ENCODE measurements around the gene OR13C8.
"Not testable (repeated sequence)": the region's sequence is repeated elsewhere in the genome, so short reads cannot be mapped to it uniquely, and the experiment has no call there.

Gene OR13C8

GRCh38 chr9:104568868-104569267, at the start of gene OR13C8:
OR13C8 (plus strand) TSS chr9:104569168; CDS start chr9:104569168, 0 bp downstream.
- DNase-seq (no peak), ATAC-seq (no peak)
- no peaks in the 10 kb centered on the region for H3K4me1 Mint-ChIP-seq
- H3K9me3 Mint-ChIP-seq, result peaks cover 15% of the 10 kb centered on the region
- H3K4me3 Mint-ChIP-seq, result no peak within 1 kb of the TSS
- H3K27me3 Mint-ChIP-seq, result no peaks in the 10 kb centered on the region
- H3K27ac Mint-ChIP-seq, result no peak within 1 kb of the TSS
- H3K36me3 Mint-ChIP-seq (ENCODE audit: low read depth), result no peaks in the 10 kb centered on the region

- not testable (repeated sequence) for H3K36me3 Mint-ChIP-seq (ENCODE audit: low read depth); ATAC-seq; DNase-seq; H3K9me3 Mint-ChIP-seq; H3K27ac Mint-ChIP-seq; H3K4me3 Mint-ChIP-seq; H3K4me1 Mint-ChIP-seq; H3K27me3 Mint-ChIP-seq
Measured at GRCh38 chr9:104520241-104520640, 48.7 kb upstream of the OR13C8 start.

DNA sequence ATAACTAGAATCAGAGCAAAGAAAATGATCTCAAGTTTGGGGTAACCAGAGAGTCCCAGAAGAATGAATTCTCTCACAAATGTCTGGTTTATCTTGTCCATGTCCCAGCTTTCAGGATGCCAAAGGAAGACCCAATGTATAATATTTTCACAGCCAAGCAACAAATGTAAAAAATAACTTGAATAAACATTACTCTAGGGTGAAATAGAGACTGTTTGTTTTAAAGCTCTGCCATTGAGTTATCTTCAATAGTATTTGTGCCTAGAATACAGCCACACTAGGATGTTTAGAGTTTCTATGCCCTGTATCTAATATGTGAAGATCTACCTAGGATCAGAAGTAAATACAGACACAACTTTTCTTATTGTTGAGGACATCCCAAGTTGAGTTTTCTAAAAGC, 41.9 kb upstream of the OR13C8 start, which contains the start of gene OR13C4:
TSS of gene OR13C4 (minus strand) at position 101 of the 400 bp plus-strand sequence. CDS start at position 101, 0 bp downstream.
- H3K9me3 Mint-ChIP-seq, result no peaks in the 10 kb centered on the region
- no peak within 1 kb of the TSS for H3K4me3 Mint-ChIP-seq
- no peaks in the 10 kb centered on the region for H3K4me1 Mint-ChIP-seq
- no peaks in the 10 kb centered on the region for H3K36me3 Mint-ChIP-seq (ENCODE audit: low read depth)
- DNase-seq (no peak), ATAC-seq (no peak)
- no peak within 1 kb of the TSS for H3K27ac Mint-ChIP-seq
- no peaks in the 10 kb centered on the region for H3K27me3 Mint-ChIP-seq

DNA sequence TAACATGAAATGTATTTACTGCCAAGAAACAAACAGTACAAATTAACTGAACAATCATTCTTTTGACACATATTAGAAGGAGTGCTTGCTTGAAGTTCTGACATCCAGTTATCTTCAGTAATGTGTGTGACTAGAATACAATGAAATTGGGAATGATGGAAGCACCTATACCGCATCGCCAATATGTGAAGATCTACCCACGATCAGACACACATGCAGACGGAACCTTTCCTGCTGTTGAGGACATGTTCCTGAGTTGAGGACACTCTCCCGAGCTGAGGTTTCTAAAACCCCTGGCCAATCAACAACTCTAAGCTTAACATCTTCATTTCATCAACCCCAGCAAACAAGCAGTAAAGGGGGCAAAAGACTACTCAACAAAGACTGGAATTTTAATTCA, 32.2 kb upstream of the OR13C8 start, which contains the start of gene OR13C3:
TSS of gene OR13C3 (minus strand) at position 101 of the 400 bp plus-strand sequence. CDS start 133 bp downstream, outside the sequence.
- Mint-ChIP-seq H3K27ac (no peak within 1 kb of the TSS), H3K36me3 (ENCODE audit: low read depth) (no peaks in the 10 kb centered on the region), H3K4me3 (no peak within 1 kb of the TSS), H3K27me3 (no peaks in the 10 kb centered on the region), H3K9me3 (no peaks in the 10 kb centered on the region), H3K4me1 (no peaks in the 10 kb centered on the region)
- ATAC-seq, result no peak
- no peak for DNase-seq

GRCh38 chr9:104539275-104539674, 29.7 kb upstream of the OR13C8 start:
- no peaks in the 10 kb centered on the region for H3K36me3 Mint-ChIP-seq (ENCODE audit: low read depth)
- ATAC-seq, result no peak

DNA sequence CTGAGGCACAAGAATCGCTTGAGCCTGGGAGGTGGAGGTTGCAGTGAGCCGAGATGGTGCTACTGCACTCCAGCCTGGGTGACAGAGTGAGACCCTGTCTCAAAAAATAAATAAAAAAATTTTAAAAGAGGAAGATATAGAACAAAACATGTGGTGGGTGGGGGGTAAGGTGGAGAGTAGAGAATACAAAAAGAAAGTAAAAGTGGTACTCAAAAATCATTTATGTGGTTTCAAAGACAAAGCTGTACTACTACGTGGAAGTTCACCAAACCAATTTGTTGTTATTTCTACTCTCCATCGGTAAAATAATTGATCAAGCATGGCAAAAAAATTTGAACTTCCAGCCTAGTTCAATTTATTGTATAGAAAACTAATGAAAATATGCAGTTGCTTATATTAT, 24.3 kb upstream of the OR13C8 start:
- DNase-seq, result no peak
- Mint-ChIP-seq H3K27ac (no peak overlapping the region), H3K36me3 (ENCODE audit: low read depth) (no peaks in the 10 kb centered on the region), H3K4me3 (no peak overlapping the region), H3K27me3 (no peaks in the 10 kb centered on the region), H3K4me1 (no peaks in the 10 kb centered on the region), H3K9me3 (no peaks in the 10 kb centered on the region)
- ATAC-seq, result no peak

More at GRCh38 chr9:104539275-104539674, 29.7 kb upstream of the OR13C8 start:
- Mint-ChIP-seq H3K4me3 (no peak overlapping the region), H3K27me3 (no peaks in the 10 kb centered on the region), H3K27ac (no peak overlapping the region), H3K9me3 (no peaks in the 10 kb centered on the region), H3K4me1 (no peaks in the 10 kb centered on the region)
- no peak for DNase-seq

- Mint-ChIP-seq H3K27ac (no peak overlapping the region), H3K36me3 (ENCODE audit: low read depth) (no peaks in the 10 kb centered on the region), H3K27me3 (no peaks in the 10 kb centered on the region), H3K4me3 (no peak overlapping the region), H3K9me3 (peaks cover 11% of the 10 kb centered on the region), H3K4me1 (no peaks in the 10 kb centered on the region)
- no peak for ATAC-seq
- no peak for DNase-seq
Measured at GRCh38 chr9:104553261-104553660, 15.7 kb upstream of the OR13C8 start.

DNA sequence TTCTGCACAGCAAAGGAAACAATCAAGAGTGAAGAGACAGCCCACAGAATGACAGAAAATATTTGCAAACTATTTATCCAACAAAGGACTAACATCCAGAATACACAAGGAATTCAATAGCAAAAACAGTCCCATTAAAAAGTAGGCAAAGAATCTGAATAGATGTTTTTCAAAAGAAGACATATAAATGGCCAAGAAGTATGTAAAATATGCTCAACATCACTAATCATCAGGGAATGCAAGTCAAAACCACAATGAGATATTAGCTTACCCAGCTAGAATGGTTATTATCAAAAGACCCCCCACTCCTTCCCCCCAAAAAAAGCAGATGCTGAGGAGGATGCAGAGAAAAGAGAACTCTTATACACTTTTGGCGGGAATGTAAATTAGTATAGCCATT, 13.4 kb upstream of the OR13C8 start:
- Mint-ChIP-seq H3K4me1 (no peaks in the 10 kb centered on the region), H3K9me3 (peaks cover 22% of the 10 kb centered on the region), H3K27ac (no peak overlapping the region), H3K36me3 (ENCODE audit: low read depth) (no peaks in the 10 kb centered on the region), H3K4me3 (no peak overlapping the region), H3K27me3 (no peaks in the 10 kb centered on the region)
- DNase-seq (no peak), ATAC-seq (no peak)

DNA sequence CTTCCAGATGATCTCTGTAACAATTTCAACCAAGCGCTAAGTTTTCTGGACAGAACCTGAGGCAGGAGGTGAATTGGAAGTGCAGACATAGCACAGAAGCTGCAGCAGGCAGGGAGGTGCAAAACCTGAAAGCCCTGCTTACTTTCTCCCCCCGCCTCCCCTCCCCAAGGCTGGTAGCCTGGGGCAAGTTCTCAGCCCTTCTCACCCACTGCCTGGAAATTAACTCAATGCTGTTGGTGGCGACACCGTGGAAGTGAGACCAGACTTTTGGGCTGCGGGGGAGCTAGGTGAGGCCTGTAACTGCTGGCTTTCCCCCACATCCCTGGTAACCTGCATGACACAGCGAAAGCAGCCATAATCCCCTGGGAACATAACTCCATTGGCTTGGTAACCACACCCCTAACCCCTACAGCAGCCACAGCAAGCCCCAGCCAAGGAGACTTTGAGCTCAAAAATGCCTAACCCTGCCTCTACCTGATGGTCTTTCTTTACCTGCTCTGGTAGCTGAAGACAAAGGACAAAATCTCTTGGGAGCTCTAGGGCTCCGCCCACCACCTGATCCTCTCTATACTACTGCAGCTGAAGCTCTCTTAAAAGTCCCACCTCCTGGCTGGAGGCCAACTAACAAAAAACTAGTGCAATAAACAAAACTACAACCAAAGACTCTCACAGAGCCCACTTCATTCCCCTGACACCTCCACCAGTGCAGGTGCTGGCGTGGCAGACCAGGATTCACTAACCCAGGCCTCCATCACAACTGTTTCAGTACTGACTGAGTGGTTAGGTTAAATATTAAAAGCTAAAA, 11.9 kb upstream of the OR13C8 start:
- peaks cover 22% of the 10 kb centered on the region for H3K9me3 Mint-ChIP-seq

DNA sequence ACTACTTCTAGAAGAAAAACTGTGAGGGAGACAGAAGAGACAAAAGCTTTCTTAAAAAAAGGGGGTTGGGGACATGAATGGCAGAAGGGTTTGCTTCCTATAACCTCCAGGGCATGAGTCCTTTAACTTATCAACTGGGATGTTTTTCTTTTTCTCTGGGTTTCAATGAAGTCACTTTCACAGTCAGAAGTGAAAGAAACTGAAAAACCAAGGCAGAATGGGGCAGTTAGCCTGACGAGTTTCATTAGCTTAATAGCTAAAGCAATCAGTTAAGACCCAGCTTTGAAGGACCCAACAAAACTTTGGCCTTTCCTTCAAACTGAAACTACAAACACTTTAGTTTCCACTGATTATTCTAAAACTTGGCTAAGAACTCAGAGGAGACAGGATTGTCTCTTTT, 4.6 kb upstream of the OR13C8 start:
- DNase-seq (no peak), ATAC-seq (no peak)
- Mint-ChIP-seq H3K4me1 (no peaks in the 10 kb centered on the region), H3K27ac (no peak overlapping the region), H3K4me3 (no peak overlapping the region), H3K27me3 (no peaks in the 10 kb centered on the region), H3K9me3 (peaks cover 5% of the 10 kb centered on the region), H3K36me3 (ENCODE audit: low read depth) (no peaks in the 10 kb centered on the region)

More for the DNA sequence above, 11.9 kb upstream of the OR13C8 start:
- Mint-ChIP-seq H3K27me3 (no peaks in the 10 kb centered on the region), H3K4me3 (no peak overlapping the region), H3K4me1 (no peaks in the 10 kb centered on the region), H3K27ac (no peak overlapping the region), H3K36me3 (ENCODE audit: low read depth) (no peaks in the 10 kb centered on the region)
- ATAC-seq (no peak), DNase-seq (no peak)

- Mint-ChIP-seq H3K27ac (no peak overlapping the region), H3K27me3 (no peaks in the 10 kb centered on the region), H3K9me3 (peaks cover 15% of the 10 kb centered on the region), H3K36me3 (ENCODE audit: low read depth) (no peaks in the 10 kb centered on the region), H3K4me1 (no peaks in the 10 kb centered on the region), H3K4me3 (no peak overlapping the region)
- no peak for ATAC-seq
- DNase-seq, result no peak
Measured at GRCh38 chr9:104572612-104573011, 3.6 kb downstream of the OR13C8 start.

GRCh38 chr9:104575456-104575855, 6.5 kb downstream of the OR13C8 start:
- H3K27me3 Mint-ChIP-seq, result no peaks in the 10 kb centered on the region
- H3K4me1 Mint-ChIP-seq, result no peaks in the 10 kb centered on the region
- H3K9me3 Mint-ChIP-seq, result peaks cover 15% of the 10 kb centered on the region
- no peak for DNase-seq
- H3K36me3 Mint-ChIP-seq (ENCODE audit: low read depth), result no peaks in the 10 kb centered on the region
- no peak overlapping the region for H3K27ac Mint-ChIP-seq
- ATAC-seq, result no peak
- H3K4me3 Mint-ChIP-seq, result no peak overlapping the region

DNA sequence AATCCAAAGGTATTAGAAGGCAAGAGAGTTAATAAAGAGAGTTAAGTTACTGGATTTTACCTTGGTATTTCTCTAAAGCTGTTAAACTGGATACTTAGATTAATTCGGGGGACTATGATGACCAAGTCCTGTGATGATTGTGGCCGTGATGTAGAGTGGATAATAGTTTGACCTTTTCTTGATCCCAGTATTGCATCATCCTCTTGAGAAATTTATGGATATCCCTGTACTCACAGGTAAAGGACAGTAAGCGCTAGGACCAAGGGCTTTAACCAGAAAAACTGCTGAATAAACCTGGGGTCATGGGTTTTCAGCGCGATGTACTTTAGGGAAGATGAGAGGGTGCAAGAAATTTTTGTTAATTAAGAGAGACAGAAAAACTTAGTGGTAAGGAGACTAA, 8.3 kb downstream of the OR13C8 start:
- H3K27me3 Mint-ChIP-seq, result no peaks in the 10 kb centered on the region
- DNase-seq (no peak), ATAC-seq (no peak)
- no peak overlapping the region for H3K4me3 Mint-ChIP-seq
- no peaks in the 10 kb centered on the region for H3K36me3 Mint-ChIP-seq (ENCODE audit: low read depth)
- no peak overlapping the region for H3K27ac Mint-ChIP-seq
- no peaks in the 10 kb centered on the region for H3K4me1 Mint-ChIP-seq
- peaks cover 12% of the 10 kb centered on the region for H3K9me3 Mint-ChIP-seq

DNA sequence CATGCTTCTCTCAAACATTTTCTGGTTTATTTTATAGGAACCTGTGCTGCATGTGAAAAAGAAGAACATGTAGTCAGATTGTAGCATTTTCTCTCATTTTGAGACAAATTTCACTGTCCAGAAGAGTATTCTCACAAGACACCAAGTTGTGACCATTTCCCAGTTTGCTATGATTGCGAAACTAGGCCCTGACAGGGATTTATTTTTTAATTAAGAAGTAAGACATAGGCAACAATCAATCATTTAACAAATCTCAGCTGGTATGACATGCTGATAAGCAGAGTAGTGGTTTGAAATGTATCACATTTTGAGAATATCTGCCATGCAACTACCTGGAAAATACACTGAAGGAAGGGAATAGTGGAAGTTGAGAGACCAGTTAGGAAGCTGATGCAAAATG, 11.6 kb downstream of the OR13C8 start:
- no peaks in the 10 kb centered on the region for H3K36me3 Mint-ChIP-seq (ENCODE audit: low read depth)
- no peaks in the 10 kb centered on the region for H3K4me1 Mint-ChIP-seq
- no peak for ATAC-seq
- no peaks in the 10 kb centered on the region for H3K27me3 Mint-ChIP-seq
- no peak overlapping the region for H3K4me3 Mint-ChIP-seq
- H3K27ac Mint-ChIP-seq, result no peak overlapping the region
- DNase-seq, result no peak
- no peaks in the 10 kb centered on the region for H3K9me3 Mint-ChIP-seq

DNA sequence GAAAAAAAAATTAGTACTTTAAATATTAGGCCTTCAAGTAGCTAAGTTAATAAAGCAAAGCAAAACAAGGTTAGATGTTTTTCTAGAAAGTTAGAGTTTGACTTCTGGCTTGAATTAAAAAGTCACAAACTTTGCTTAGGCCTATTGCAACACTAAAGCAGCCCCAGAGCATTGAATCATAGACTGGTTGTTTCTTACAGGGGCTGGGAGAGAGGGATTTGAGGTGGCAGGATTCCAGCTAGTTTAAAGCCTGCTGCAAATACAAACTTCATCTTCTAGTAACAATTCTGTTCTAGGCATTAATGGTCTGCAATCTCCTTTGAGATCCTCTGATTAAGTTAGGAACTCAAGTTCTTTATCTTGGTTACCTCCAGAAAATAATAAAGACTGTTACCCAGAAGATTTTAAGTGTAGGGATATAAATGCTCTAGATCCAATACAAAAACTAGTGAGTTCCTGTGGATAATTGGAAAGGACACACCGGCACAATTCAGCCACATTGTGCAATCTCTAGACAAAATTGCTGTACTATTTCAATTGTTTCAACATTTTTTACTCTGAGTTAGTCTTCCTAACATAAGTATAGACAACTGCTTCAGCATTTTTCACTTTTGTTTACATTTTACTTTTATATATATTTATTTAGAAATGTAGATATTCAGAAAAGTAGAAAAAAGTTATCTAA, 17.7 kb downstream of the OR13C8 start:
- no peaks in the 10 kb centered on the region for H3K9me3 Mint-ChIP-seq
- DNase-seq, result no peak

More for the DNA sequence above, 17.7 kb downstream of the OR13C8 start:
- Mint-ChIP-seq H3K27ac (no peak overlapping the region), H3K27me3 (no peaks in the 10 kb centered on the region), H3K4me1 (no peaks in the 10 kb centered on the region), H3K4me3 (no peak overlapping the region), H3K36me3 (ENCODE audit: low read depth) (no peaks in the 10 kb centered on the region)
- ATAC-seq, result no peak

All from activated naive CD8-positive, alpha-beta T cell treated with anti-CD3 and anti-CD28 coated beads, Interleukin-2, amount 50 U/mL, for 24 hours (primary cell).